HG03060 (cell line): Measurements from ENCODE around the gene ANGPT4.
"Not testable (repeated sequence)": the region's sequence is repeated elsewhere in the genome, so short reads cannot be mapped to it uniquely, and the experiment has no call there.

ENCODE experiments used
- ATAC-seq: cut with Tn5 transposase; IDR thresholded peaks from one replicate; pipeline ENCODE4 v1.9.1; 2021; ENCODE audit warnings: low read depth, moderate number of reproducible peaks; ENCODE audit not compliant: unreplicated experiment

The ANGPT4 gene

GRCh38 chr20:830011-830521 lies 86.1 kb downstream of the ANGPT4 start:
- no peak for ATAC-seq

GRCh38 chr20:829551-829950 lies 86.6 kb downstream of the ANGPT4 start:
- ATAC-seq: no peak

- no peak for ATAC-seq
Measured at GRCh38 chr20:828987-829386, 87.1 kb downstream of the ANGPT4 start.

- not testable (repeated sequence) for ATAC-seq
Measured at GRCh38 chr20:827981-828380, 88.2 kb downstream of the ANGPT4 start.

- ATAC-seq: no peak
Measured at GRCh38 chr20:826695-827323, 89.3 kb downstream of the ANGPT4 start.

- no peak for ATAC-seq
Measured at GRCh38 chr20:825710-826421, 90.3 kb downstream of the ANGPT4 start.

- no peak for ATAC-seq
Measured at GRCh38 chr20:824916-825315, 91.2 kb downstream of the ANGPT4 start.

- ATAC-seq: no peak
Measured at GRCh38 chr20:824490-824889, 91.6 kb downstream of the ANGPT4 start.

- no peak for ATAC-seq
Measured at GRCh38 chr20:823574-823902, 92.6 kb downstream of the ANGPT4 start.

- no peak for ATAC-seq
Measured at GRCh38 chr20:822651-823573, 93.2 kb downstream of the ANGPT4 start.

GRCh38 chr20:821731-822065 lies 94.4 kb downstream of the ANGPT4 start:
- no peak for ATAC-seq

- ATAC-seq: no peak
Measured at GRCh38 chr20:821046-821730, 94.9 kb downstream of the ANGPT4 start.

GRCh38 chr20:820323-820953 lies 95.7 kb downstream of the ANGPT4 start:
- no peak for ATAC-seq
